ENCODE data around the gene GLT6D1.

DNA sequence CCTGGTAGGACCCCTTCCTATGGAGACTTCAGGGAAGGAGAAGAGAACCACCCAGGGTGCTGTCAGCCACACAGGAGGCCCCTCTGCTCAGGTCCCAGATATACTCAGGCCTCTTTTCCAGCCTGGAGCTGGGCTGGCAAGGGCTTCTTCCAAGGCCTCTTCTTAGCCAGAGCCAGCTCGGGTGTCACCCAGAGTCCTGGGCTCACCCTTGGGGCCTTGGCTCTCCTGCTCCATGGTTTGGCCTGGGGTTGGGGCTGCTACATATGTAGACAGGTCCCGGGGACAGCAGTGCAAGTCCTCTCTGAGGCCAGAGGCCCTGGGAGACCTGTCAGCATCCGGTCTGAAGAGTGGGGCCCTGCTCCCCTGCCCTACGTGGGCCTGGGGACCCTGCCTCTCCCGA, 55.0 kb downstream of the GLT6D1 start:
- TF ChIP-seq, protein P1, sequence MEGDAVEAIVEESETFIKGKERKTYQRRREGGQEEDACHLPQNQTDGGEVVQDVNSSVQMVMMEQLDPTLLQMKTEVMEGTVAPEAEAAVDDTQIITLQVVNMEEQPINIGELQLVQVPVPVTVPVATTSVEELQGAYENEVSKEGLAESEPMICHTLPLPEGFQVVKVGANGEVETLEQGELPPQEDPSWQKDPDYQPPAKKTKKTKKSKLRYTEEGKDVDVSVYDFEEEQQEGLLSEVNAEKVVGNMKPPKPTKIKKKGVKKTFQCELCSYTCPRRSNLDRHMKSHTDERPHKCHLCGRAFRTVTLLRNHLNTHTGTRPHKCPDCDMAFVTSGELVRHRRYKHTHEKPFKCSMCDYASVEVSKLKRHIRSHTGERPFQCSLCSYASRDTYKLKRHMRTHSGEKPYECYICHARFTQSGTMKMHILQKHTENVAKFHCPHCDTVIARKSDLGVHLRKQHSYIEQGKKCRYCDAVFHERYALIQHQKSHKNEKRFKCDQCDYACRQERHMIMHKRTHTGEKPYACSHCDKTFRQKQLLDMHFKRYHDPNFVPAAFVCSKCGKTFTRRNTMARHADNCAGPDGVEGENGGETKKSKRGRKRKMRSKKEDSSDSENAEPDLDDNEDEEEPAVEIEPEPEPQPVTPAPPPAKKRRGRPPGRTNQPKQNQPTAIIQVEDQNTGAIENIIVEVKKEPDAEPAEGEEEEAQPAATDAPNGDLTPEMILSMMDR (IDR thresholded peaks at IDR 0.05 in 8 of 11, conservative IDR thresholded peaks at IDR 0.05 in 3 of 11): no peak
- no peak for TF ChIP-seq POLR2A (IDR thresholded peaks at IDR 0.05)
- no peak for TF ChIP-seq POLR2AphosphoS5 (IDR thresholded peaks at IDR 0.05)

Data from spleen (tissue), 7 donors.